ENCODE measurements around the gene OPRL1. TPM values are rescaled to one million over a fixed set of nuclear protein-coding genes. Genes with fewer than 3 reads are reported as not detected.

Gene OPRL1
- polyA plus RNA-seq, 1 of the 3 experiments (the other 2 are of a cell fraction): 1.8 TPM

GRCh38 chr20:64068386-64069208, 11.3 kb upstream of the OPRL1 start:
- H3K9me2 ChIP-seq: no peaks in the 10 kb centered on the region
- no peak overlapping the region for H3K4me3 ChIP-seq (ENCODE audit: low read depth in 2 of 2, low read length in 1 of 2)
- TF ChIP-seq TCF12 (IDR thresholded peaks at IDR 0.05) (no peak), RCOR1 (IDR thresholded peaks at IDR 0.05; ENCODE audit: low read length) (no peak), ZBTB33 (IDR thresholded peaks at IDR 0.05; ENCODE audit: borderline replicate concordance, low read depth) (no peak), FOSL2 (IDR thresholded peaks at IDR 0.05; ENCODE audit: borderline replicate concordance, low read depth) (no peak), FOXJ3 (CRISPR knock-in tag; IDR thresholded peaks at IDR 0.05) (no peak), SMC3 (IDR thresholded peaks at IDR 0.05; ENCODE audit: low read depth, low read length) (no peak), CHD2 (IDR thresholded peaks at IDR 0.05; ENCODE audit: low read length, partially characterized antibody) (no peak), IRF3 (IDR thresholded peaks at IDR 0.05; ENCODE audit: low read depth, low read length) (no peak), JUND (IDR thresholded peaks at IDR 0.05) (no peak)
- no peaks in the 10 kb centered on the region for H3K27me3 ChIP-seq (ENCODE audit: insufficient read depth)
- CTCF ChIA-PET: interaction anchor here (0.7 to 2.9 kb wide), 11 partner anchors 10 to 94 kb away, joined by 3 to 21 read pairs (median 4); partner anchors contain the start of genes LKAAEAR1, OPRL1 and RGS19
- H3K79me2 ChIP-seq (ENCODE audit: insufficient read depth): peaks cover 8% of the 10 kb centered on the region; the same call in 1 of the 2 replicates
- POLR2A ChIA-PET: no interaction called here
- H4K20me1 ChIP-seq (ENCODE audit: insufficient read depth): no peaks in the 10 kb centered on the region
- H3K4me1 ChIP-seq (ENCODE audit: control insufficient read depth in 1 of 2, insufficient read depth in 2 of 2, low read depth in 1 of 2, low read length in 1 of 2): peaks cover 9 to 14% of the 10 kb centered on the region in 2 experiments; a peak in 2 of 4 replicates
- H2AFZ ChIP-seq (ENCODE audit: low read depth): no peak overlapping the region
- no peak overlapping the region for H3K4me2 ChIP-seq
- no peak overlapping the region for H3K9ac ChIP-seq
- H3K27ac ChIP-seq (ENCODE audit: low read depth in 2 of 2, low read length in 1 of 2): no peak overlapping the region
- WGBS (ENCODE audit: low lambda C conversion rate): 80% methylated on average over 1 of the region's 12 CpGs
- peaks cover 0 to 14% of the 10 kb centered on the region in 2 experiments for H3K36me3 ChIP-seq (replicated peaks in 1 of 2; ENCODE audit: control insufficient read depth in 1 of 2, insufficient read depth in 2 of 2, low read length in 1 of 2)
- DNase-seq: no peak
- peaks cover 4% of the 10 kb centered on the region for H3F3A ChIP-seq (replicated peaks; ENCODE audit: insufficient read depth)
- H3K9me3 ChIP-seq: no peaks in the 10 kb centered on the region

GRCh38 chr20:64069209-64069613, 10.7 kb upstream of the OPRL1 start:
- Histone ChIP-seq H2AFZ (ENCODE audit: low read depth) (no peak overlapping the region), H3K9me2 (no peaks in the 10 kb centered on the region), H3K4me3 (ENCODE audit: low read depth in 2 of 2, low read length in 1 of 2) (no peak overlapping the region), H3K36me3 (replicated peaks in 1 of 2; ENCODE audit: control insufficient read depth in 1 of 2, insufficient read depth in 2 of 2, low read length in 1 of 2) (peaks cover 0 to 17% of the 10 kb centered on the region in 2 experiments), H3K27ac (ENCODE audit: low read depth in 2 of 2, low read length in 1 of 2) (no peak overlapping the region), H3K27me3 (ENCODE audit: insufficient read depth) (no peaks in the 10 kb centered on the region), H3K9ac (no peak overlapping the region), H3K4me1 (ENCODE audit: control insufficient read depth in 1 of 2, insufficient read depth in 2 of 2, low read depth in 1 of 2, low read length in 1 of 2) (peaks cover 5 to 8% of the 10 kb centered on the region in 2 experiments; a peak in 2 of 4 replicates), H4K20me1 (ENCODE audit: insufficient read depth) (no peaks in the 10 kb centered on the region), H3K4me2 (no peak overlapping the region), H3K79me2 (ENCODE audit: insufficient read depth) (0 out of 2 replicates have a peak, but pooled peaks cover 2% of the 10 kb centered on the region), H3K9me3 (no peaks in the 10 kb centered on the region), H3F3A (replicated peaks; ENCODE audit: insufficient read depth) (no peaks in the 10 kb centered on the region)
- ChIA-PET POLR2A (no interaction called here), CTCF (interaction anchor here (0.7 to 2.9 kb wide), 21 partner anchors 9 to 194 kb away, joined by 3 to 21 read pairs (median 4); partner anchors contain the start of genes DNAJC5, LKAAEAR1, OPRL1 and RGS19)
- DNase-seq: no peak
- WGBS (ENCODE audit: low lambda C conversion rate): 75% methylated on average over 2 of the region's 20 CpGs
- TF ChIP-seq ELF1 (IDR thresholded peaks at IDR 0.05) (no peak), FOXJ3 (CRISPR knock-in tag; IDR thresholded peaks at IDR 0.05) (no peak), RAD21 (IDR thresholded peaks at IDR 0.05; ENCODE audit: low read length) (no peak), TCF12 (IDR thresholded peaks at IDR 0.05) (no peak), REST (IDR thresholded peaks at IDR 0.05; ENCODE audit: low read depth, low read length) (no peak), MAX (IDR thresholded peaks at IDR 0.05; ENCODE audit: low read depth) (no peak), SIN3A (IDR thresholded peaks at IDR 0.05; ENCODE audit: borderline replicate concordance, low read depth, low read length) (no peak), RFX5 (IDR thresholded peaks at IDR 0.05; ENCODE audit: low read length) (no peak), TAF1 (IDR thresholded peaks at IDR 0.05; ENCODE audit: borderline replicate concordance, low read depth, low read length) (no peak), TEAD4 (IDR thresholded peaks at IDR 0.05; ENCODE audit: borderline replicate concordance, insufficient read depth) (no peak), GABPA (IDR thresholded peaks at IDR 0.05; ENCODE audit: low read depth) (no peak), MEF2A (IDR thresholded peaks at IDR 0.05; ENCODE audit: borderline replicate concordance, low read depth) (no peak), FOXM1 (IDR thresholded peaks at IDR 0.05; ENCODE audit: low read depth) (no peak), MXI1 (IDR thresholded peaks at IDR 0.05; ENCODE audit: low read depth, low read length) (no peak)
